HG03097 (cell line): ENCODE data around the gene CLEC4M.
"Not testable (repeated sequence)": the region's sequence is repeated elsewhere in the genome, so short reads cannot be mapped to it uniquely, and the experiment has no call there.

ENCODE experiments used
- ATAC-seq: cut with Tn5 transposase; IDR thresholded peaks from one replicate; pipeline ENCODE4 v1.9.1; 2021; ENCODE audit not compliant: unreplicated experiment, low FRiP score

CLEC4M gene

DNA sequence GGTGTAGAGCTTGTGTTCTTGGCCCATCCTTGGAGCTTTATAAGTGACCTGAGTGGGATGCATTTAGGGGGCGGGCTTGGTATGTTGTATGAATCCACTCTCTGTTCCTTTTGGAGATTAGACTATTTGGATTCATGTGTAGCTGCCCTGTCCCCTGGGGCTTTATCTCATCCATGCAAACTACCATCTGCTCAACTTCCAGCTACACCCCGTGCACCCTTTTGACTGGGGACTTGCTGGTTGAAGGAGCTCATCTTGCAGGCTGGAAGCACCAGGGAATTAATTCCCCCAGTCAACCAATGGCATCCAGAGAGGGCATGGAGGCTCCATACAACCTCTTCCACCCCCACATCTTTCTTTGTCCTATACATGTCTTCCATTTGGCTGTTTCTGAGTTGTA, 6.1 kb downstream of the CLEC4M start:
- no peak for ATAC-seq

DNA sequence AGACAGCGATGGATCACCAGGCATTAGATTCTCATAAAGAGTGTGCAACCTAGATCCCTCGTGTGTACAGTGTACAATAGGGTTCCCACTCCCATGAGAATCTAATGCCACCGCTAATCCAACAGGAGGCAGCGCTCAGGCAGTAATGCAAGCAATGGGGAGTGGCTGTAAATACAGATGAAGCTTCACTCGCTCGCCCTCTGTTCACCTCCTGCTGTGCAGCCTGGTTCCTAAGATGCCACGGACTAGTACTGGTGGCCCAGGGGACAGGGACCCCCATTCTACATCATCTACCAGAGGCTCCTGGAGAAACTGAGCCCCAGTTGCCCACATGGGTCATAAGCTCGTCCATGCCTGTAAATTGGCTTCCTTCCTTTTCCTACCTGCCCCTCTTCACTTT, 8.0 kb downstream of the CLEC4M start:
- ATAC-seq = no peak

DNA sequence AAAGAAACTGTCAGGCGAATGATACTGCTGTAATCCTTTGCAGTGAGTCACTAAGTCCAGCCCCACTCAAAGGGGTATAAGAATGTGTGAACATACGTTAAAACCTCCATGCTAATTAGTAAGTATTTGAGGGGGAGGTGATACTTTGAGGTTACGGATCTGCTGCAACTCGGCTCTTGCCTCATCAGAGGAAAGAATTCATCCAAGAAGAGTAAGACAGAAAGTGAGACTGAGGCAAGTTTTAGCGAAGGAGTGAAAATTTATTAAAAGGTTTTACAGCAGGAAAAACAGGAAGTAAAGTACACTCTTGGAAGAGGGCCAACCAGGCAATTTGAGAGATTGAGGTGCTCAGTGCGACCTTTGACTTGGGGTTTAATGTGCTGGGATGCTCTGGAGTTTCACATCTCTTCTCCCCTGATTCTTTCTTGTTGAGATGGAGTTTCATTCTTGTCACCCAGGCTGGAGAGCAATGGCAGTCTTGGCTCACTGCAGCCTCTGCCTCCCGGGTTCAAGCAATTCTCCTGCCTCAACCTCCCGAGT, 9.8 kb downstream of the CLEC4M start:
- ATAC-seq = no peak

DNA sequence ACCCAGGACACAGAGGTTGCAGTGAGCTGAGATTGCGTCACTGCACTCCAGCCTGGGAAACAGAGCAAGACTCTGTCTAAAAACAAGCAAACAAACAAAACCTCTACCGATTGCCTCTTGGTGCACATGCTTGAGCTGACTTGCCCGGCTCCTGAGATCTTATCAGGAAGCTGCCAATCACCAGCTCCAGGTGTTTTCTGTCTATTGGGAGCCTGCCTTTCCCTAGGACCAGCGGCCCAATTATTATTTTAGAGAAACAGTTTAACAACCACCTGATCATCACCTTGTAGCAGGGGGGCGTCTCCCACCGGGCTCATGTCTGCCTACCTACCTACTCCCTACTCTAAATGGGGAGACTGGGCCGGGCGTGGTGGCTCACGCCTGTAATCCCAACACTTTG, 10.8 kb downstream of the CLEC4M start:
- ATAC-seq = no peak

DNA sequence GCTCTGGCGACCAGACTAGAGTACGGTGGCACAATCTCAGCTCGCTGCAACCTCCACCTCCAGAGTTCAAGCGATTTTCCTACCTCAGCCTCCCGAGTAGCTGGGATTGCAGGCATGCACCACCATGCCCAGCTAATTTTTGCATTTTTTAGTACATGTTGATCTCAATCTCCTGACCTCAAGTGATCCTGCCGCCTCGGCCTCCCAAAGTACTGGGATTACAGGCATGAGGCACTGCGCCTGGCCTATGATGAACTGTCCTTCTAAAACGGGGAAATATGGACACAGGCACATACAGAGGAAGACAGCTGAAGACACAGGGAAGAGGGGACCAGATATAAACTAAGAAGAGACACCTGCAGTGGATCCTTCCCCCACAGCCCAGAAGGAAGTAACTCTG, 12.7 kb downstream of the CLEC4M start:
- ATAC-seq = no peak

DNA sequence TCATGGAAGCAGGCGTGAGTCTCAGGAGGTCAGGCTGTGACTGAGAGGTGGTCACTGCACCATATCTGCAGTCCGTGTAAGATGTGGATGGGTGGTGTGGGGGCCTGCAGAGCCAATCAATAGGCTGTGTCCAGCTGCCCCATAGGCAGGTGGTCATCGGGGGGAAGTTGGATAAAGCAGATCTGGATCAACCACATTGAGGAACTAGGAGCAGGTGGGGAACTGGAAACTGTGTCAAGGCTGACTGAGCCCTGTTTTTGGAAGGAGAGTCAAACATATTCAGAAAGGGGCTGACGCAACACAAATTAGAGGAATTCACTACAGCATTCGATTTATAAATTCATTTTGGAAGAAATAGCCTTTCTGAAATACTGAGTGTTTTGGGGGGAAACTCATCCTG, 15.0 kb downstream of the CLEC4M start:
- no peak for ATAC-seq

DNA sequence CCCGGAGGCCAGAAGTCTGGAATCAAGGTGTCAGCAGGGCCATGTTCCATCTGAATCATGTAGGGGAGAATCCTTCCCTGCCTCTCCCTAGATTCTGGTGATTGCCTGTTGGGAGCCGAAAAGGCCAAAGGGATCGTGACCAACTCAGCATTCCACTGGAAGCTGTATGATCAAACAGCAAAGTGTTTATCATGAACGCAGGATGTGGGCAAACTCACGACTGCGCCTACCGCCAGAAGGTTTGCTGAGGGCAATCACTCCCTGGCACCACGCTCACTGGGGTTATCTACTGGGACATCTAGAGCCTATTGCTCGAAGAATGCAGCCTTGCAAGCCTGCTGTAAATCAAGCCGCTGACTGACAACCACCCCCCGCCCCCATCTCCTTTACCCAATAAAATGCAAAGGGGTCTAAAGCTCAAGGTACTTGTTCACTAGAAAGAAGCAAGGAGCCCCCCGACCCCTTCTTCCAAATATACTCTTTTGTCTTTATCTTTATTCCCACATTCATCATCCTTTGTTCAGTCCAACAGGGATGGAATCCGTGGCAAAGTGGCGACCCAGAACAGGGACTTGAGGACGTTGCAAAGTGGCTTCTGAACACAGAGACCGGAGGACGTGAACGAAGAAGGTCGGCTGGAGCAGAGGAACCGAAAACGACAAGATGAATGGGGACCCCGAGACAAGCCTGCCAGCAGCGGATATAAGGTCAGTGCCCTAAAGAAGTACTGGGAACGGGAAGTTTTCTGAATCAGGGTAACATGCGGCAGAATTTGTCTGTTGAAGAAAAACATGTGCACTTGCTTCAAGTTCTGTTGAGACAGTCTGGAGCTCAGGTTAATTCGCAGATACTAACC, 16.8 kb downstream of the CLEC4M start:
- no peak for ATAC-seq

DNA sequence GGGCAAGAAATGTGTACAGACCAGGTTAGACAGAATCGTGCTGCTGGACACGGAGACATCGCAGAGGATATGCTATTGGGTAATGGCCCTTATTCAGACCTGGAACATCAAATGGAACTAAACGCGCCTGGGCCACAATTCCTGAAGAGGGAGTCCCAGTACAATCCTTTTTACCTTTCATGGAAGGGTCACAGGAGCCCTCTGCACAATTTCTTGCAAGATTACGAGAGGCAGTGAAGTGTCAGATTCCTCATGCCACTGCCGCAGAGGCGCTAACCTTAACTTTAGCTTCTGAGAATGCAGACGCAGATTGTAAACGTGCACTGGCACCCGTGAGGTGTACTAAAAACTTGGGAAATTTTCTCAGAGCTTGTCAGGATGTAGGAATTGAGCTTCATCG, 18.1 kb downstream of the CLEC4M start:
- ATAC-seq = no peak

DNA sequence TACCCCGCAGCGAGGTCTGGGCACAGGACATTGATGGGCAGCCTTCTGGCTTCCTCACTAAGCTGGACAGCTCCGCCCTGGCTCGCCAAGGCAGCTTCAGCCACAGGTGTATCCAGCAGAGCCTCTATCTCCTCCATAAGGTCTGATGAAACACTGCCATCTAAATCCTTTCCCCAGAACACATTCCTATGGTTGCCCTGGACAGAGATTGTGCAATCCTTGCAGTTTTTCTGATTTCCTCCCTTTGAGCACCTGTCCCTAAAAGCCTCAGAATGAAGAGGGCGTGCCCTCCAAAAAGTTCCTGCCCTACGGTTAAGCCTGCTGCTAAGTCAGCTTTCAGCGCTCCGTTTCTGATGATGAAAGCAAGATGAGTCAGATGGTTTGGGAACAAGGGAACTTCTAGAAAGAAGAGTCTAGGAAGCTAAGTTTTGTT, 21.0 kb downstream of the CLEC4M start:
- no peak for ATAC-seq

DNA sequence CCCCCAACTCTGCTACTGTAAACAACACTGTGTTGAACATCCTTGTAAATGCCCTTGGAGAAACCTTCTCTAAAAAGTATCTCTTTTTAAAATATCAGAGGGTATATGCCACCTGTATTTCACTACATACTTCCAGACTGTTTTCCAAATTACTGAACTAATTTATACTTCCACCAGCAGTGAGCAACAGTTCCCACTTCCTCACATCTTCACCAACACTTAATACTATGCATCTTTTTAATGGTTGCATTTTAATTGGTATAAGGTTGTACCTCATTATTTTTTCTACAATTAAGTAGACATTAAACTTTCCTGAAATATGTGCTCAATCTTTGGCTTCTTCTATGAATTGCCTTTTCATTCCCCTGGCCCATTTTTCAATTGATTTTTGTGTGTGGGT, 21.8 kb downstream of the CLEC4M start:
- ATAC-seq = no peak

DNA sequence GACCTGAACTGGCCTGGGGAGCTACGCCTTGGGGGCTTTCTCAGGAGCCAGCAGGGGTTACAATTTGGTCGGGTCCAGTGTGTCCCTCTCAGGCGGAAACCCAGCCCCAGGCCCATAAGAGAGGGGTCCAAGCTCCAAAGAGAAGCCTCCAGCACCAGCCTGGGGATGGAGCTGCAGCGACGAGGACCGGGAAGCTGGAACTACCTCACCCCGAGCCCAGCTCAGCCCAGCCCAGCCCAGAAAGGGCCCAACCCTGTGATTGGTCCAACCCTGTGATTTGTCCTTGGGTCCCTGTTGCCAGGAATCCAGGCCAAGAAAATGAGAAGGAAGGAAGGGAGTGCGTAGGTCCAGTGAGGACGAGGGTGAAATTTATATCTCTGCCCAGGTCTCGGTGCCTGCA, 24.1 kb downstream of the CLEC4M start:
- no peak for ATAC-seq

DNA sequence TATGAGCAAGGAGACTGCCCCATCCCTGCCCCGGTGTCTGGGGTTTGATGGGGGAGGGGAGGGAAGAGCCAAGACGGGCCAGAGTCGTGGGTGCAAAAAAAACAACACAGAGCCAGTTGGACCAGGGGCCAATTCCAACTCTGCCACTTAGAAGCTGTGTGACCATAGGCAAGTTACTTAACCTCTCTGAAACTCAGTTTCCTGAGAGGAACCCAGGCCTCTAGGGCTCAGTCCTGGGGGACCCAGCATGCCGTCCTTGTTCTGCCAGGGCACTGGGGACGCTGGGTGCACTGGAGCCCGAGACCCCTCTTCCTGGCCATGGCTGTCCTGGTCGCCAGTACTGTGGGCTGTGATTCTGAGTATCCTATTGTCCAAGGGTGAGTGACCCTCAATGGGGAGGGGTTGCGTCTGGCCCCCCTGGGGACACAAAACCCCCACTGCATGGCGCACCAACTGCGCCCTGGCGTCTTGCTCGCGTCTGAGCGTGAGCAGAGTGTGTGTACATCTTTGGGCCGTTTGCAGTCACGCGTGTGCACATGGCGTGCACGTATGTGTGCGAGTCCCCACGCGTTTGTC, 24.6 kb downstream of the CLEC4M start:
- ATAC-seq = no peak

DNA sequence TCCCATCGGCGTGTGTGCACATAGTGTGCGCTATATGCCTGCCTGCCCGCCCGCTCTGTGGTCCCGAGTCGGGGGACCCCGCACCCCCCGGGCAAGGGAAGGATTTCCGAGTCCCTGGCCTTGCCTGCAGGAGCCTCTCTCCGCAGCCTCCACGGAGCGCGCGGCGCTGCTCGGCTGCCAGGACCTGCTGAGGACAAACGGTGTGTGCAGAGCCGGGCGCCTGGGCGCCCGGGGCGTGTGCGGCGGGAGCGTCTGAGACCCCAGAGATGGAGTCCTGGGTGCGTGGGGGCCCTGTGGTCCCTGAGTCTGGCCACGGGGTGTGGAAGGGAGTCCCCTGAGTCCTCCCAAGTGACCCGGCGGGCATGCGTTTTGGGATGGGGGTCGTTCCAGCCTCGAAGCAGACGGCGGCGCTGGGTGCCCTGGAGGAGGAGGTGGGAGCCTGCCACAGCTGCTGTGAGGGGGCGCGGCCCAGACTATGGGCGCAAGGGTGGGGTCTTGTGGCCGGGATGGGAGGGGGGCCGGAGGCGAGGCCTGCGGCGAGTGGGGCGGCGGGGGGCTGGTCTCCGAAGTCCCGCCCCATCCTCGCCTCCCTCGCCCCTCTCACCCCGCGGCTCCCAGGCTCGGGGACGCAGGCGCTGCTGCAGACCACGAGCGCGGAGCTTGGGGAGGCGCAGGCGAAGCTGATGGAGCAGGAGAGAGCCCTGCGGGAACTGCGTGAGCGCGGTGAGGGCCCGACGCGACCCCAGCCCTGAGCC, 25.3 kb downstream of the CLEC4M start:
- ATAC-seq = no peak

DNA sequence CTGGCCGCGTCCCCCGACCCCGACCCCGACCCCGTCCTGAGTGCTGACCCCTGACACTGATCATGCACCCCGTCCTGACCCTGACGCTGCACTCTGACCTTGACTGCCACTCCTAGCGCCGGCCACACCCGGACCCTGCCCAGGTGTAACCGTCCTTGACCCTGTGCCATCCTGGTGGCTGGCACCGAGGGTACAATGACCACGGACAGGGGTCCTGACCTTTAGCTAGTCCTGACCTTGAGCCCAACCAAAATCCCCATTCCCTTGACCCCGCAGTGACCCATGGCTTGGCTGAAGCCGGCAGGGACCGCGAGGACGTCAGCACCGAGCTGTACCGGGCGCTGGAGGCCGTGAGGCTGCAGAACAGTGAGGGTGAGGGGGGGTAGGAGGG, 25.9 kb downstream of the CLEC4M start:
- no peak for ATAC-seq

DNA sequence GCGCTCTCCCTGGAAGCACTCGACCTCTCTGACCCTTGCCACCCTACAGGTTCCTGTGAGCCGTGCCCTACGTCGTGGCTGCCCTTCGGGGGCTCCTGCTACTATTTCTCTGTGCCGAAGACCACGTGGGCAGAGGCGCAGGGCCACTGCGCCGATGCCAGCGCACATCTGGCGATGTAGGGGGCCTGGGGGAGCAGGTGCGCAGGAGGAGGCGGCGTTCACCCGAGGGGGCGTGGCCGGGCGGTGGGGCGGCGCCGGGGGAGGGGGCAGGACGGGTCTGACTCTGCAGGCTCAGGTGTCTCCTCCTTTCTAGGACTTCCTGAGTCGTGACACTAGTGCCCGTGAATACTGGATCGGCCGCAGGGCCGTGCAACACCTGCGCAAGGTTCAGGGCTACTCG, 26.4 kb downstream of the CLEC4M start:
- no peak for ATAC-seq

DNA sequence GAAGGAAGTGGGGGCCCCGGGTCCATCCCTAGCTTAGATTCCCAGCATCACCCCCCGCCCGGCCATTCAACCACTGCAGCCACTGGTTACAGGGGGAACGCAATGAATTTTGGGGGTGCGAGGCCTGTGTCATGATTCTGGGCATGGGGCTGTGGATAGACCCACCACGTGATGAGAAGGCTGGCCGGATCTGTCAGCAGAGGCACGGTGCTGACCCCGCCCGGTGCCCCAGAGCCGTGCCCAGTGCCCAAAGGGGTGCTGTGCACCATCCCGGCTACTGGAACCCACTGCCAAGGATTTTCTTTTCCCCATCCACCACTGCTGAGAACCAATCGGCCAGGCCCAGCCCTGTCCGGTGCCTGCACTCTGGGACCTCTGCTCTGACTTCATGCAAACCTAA, 27.4 kb downstream of the CLEC4M start:
- no peak for ATAC-seq

DNA sequence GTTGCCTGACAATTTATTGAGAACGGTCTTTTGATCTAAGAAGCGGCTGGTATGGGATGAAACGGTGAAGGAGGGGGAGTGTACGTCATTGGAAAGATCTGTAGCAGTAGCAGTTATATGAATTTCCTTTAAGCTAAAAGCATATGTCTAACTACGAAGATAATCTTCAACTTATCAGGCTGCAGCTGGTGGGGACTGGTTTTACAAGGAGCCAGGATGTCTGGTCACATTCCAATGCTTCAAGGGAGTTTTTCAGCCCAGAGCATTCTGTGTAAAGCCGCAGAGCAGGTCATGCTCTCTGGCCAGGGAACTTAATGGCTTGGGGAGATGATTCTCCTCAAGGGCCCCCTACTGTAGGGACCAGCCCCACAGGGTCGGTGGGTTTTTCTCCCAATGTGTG, 29.2 kb downstream of the CLEC4M start:
- no peak for ATAC-seq

DNA sequence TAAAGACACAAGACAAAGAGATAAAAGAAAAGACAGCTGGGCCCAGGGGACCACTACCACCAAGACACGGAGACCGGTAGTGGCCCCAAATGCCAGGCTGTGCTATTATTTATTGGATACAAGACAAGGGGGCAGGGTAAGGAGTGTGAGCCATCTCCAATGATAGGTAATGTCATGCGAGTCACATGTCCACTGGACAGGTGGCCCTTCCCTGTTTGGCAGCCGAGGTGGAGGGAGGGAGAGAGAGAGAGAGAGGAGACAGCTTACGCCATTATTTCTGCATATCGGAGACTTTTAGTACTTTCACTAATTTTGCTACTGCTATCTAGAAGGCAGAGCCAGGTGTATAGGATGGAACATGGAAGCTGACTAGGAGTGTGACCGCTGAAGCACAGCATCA, 29.7 kb downstream of the CLEC4M start:
- ATAC-seq = not testable (repeated sequence)

DNA sequence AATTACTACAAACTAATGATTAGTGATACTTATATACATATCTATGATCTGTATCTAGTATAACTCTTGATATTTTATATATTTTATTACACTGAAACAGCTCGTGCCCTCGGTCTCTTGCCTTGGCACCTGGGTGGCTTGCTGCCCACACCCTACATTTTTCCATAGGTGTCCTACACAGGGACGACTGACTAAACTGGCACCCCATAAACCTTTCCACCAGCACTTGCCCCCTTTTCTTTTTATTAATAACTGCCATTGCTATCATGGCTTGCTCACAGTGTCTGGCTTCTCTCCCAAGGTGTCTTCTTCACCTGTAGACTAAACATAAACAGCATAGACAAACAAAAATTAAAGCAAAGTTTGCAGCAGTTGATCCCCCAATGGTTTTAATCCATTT, 30.4 kb downstream of the CLEC4M start:
- no peak for ATAC-seq

DNA sequence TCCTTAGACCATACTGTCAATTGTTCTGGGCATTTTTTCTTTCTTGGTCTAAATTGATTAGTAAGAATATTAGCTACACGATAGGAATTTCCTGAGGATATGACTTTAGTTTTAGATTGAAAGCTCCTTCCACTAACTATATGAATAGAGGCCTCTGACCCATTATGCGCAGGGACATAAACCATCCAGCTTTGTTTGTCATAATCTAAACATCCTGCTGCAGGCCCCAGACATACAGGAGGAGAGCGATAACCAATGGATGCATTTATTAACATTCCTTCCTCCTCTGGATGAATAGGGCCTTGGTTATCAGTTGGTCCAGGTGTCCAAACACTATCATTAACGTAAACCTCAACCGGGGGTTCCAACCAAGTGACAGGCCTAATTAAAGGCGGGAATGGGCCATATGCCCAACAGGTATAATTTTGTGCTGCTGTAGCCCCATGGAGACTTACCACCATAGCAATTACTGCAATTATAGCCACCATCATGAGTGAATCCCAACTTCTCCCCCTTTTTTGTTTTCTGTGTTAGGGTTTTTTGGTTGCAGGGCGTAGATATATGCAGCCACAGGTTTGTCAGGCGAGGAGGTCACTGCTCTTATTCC, 32.6 kb downstream of the CLEC4M start:
- no peak for ATAC-seq
